Dedifferentiated amniotic fluid mesenchymal stem cell (primary cell): Measurements from ENCODE around the gene P2RX3.

Source experiments
- DNase-seq: peaks from one replicate; pipeline ENCODE4 v3.0.0-alpha.2; 2016; ENCODE audit errors: extremely low spot score

Gene P2RX3

DNA sequence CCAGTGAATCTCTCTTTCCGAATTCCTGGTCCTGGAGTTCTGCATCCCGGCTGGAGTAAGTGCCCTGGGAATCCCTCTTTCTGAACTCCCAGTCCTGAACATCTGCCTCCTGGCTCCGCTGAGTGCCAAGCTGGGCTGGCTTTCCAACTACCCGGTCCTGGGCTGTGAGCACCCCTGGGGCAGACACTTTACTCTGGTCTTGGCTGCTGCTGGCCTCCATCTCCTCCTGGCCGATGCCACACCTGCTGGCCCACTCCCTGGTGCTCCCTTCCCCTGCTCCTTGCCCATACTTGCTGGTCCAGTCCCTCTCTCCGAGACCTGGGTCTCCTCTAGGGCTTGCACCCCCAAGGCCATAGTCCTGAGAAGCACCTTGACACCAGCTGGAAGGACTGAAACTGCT lies 28.1 kb upstream of the P2RX3 start:
- DNase-seq, result no peak

DNA sequence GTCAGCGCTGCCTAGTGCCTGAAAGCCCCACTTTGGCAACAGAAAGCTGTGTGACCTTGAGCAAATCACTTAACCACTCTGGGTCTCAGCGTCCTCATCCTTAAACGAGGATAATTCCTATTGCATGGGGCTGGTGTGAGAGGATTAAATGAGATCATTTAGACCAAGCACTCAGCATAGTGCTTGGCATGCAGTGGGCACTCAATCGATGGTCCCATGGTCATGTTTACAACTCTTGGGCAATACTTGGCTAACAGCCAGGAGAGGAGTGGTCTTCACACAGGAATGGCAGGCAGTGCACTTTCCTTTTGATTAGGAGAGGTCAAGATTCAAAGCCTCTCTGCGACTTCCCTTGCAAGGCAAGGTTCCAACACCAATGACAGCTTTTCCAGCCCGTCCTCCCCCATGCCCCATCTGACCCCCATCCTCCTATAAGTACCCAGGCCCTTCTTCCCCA lies 27.5 kb upstream of the P2RX3 start:
- no peak for DNase-seq

- peak; percentile 94 for DNase-seq
Measured at GRCh38 chr11:57311109-57311936, 26.8 kb upstream of the P2RX3 start.

DNA sequence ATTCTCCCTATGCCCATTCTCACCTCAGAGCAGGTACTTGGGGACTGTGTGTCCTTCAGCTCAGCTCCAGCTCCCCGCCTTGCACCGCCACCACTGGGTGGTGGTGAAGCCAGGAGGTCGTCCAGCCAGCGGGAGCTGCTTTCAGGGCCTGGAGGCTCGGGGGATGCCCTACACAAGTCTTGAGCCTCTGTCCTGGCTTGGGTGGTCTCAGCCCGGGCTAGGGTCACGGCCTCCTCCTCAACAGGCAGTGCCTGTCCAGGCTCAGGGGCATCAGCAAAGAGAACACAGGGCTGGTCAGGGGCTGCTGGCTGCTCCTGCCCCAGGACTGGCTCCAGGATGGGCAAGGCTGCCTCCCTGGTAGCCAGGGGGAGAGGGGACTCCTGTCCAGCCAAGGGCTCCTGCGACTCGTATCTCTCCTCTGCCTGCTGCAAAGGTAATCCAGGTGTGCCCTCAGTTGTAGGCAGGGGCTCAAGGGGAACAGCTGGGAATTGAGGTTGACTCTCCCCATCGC lies 25.6 kb upstream of the P2RX3 start:
- no peak for DNase-seq

GRCh38 chr11:57313071-57313787 lies 24.9 kb upstream of the P2RX3 start:
- no peak for DNase-seq

GRCh38 chr11:57313788-57314135 lies 24.4 kb upstream of the P2RX3 start:
- DNase-seq, result no peak

DNA sequence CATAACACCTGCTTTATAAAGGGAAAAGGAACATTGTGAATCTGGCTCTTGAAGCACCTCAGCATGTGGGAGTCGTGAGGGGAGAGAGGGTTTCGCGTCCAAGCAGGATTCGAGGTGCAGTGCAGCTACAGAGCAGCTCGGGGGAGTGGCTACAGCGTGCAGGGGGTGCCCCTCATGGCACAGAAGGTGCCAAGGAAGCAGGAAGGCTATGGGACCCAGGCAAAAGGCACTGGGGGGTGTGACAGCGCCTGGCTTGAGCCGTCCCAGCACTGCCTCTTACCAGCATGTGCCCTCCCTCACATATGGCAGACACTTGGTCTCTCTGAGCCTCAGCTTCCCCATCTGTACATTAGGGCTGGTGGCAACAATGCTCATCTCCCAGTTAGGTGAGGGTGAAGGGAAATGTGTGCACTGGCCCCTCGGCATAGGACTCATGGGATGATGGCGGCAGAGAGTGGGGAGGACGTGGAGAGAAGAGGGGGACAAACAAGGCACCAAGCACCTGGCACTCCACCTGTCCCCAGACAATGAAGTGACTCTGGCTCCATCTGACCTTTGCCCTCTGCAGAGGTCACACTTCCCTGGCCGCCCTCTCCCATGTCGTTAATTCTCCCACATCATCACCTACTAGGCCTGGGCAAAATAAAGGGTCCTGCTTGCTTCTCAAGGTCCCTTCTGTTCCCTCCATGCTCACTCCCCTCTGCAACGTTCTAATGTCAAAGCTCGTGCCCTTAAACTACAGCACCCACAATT lies 23.8 kb upstream of the P2RX3 start:
- no peak for DNase-seq

DNA sequence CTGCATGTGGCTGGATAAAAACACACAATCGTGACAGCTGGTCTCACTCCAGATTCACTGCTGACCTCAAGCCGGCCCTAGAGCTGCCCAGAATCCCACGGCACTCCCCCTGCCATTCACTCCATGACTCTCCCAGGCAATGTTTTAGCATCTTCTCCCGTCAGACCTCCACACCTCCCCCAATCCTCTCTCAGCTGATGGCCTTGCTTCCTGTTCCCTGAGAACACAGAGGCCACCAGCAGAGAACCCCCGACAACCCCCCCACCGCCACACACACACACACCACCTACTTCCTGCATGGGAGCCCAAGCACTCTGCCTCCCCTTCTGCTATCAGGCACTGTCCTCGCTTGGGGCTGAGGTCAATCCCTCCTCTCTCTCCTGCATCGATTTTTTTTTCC lies 22.7 kb upstream of the P2RX3 start:
- DNase-seq, result no peak

GRCh38 chr11:57316017-57316416 lies 22.1 kb upstream of the P2RX3 start:
- DNase-seq, result no peak

DNA sequence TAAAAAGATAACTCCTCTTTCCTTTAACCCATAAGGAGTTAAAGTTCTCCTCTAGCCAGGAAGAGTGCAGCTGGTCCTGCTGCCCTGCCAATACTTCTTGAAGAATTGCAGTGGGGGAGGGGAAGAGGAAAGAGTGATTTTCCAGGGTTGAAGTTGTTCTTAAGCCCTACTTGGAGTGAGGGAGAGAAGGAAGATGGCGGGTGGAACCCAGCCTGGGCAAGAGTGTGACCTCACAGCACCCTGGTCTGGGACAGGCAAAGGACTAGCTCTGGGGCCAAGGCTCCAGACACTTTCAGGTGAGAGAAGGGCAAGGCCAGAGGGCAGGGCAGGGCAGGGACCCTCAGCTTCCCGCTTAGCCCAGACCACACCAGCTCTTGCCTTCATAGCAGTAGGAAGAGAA lies 20.0 kb upstream of the P2RX3 start:
- DNase-seq, result no peak

- DNase-seq, result no peak
Measured at GRCh38 chr11:57320067-57320718, 18.0 kb upstream of the P2RX3 start.

- no peak for DNase-seq
Measured at GRCh38 chr11:57320719-57321387, 17.3 kb upstream of the P2RX3 start.

DNA sequence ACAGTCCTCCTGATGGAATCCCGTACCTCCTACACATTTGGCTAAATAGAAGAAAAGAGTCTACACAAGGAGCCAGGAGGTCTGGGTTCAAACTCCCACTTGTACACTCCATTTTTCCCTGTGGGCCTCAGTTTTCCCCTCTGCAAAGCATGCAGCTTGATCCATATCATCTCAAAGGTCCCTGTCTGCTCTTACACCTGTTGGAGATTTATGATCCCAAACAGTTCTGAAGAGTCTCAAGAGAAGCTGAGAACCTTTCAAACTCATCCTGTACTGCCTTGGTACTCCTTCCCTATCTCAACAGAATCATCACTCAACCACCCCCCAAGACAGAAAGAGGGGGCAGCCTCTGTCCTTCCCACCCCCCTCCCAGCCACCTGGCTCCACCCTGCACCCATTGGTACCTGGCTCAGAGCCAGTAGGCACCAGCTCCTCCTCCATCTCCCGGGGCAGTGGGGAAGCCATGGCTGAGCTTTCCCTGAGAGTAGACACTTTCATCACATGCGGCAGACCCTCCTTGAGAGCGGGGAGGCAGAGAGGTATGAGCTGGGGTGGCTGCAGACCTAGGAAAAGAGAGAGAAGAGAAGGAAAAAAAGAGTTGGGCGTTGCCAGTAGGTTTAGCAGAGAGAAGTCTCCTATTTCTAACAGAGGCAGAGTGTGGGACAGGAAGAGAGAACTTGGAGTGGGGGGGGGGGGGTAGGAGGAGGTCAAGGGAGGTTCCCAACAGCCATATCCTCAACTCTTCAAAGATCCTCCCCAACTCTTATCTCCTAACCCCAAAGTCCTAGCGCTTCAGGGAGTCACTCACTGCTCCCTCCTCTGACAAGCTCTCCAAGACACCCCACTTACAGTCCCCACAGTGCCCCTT lies 16.5 kb upstream of the P2RX3 start:
- DNase-seq, result no peak

- peak; percentile 98 for DNase-seq
Measured at GRCh38 chr11:57322256-57323166, 15.6 kb upstream of the P2RX3 start.

- no peak for DNase-seq
Measured at GRCh38 chr11:57323167-57323854, 14.8 kb upstream of the P2RX3 start.

- DNase-seq, result no peak
Measured at GRCh38 chr11:57323855-57324153, 14.3 kb upstream of the P2RX3 start.

- peak; percentile 55 for DNase-seq
Measured at GRCh38 chr11:57324154-57324885, 13.8 kb upstream of the P2RX3 start.
